ENCODE data around the gene GPR27. TPM values are rescaled to one million over a fixed set of nuclear protein-coding genes. Genes with fewer than 3 reads are reported as not detected.

The GPR27 gene
- total RNA-seq, 2 experiments from 2014 or later = 0.40 to 0.47 TPM

- intact Hi-C loops (cut with micrococcal nuclease) = no loop called here
- no peak overlapping the region for H3K4me3 Mint-ChIP-seq
- no peaks in the 10 kb centered on the region for H3K36me3 Mint-ChIP-seq (ENCODE audit: low read depth)
- CTCF ChIA-PET = interaction anchor here (1.8 kb wide), 1 partner anchor 74 kb away, joined by 4 read pairs; no protein-coding TSS in a partner anchor
- H3K27me3 Mint-ChIP-seq = peaks cover 7% of the 10 kb centered on the region
- H3K4me1 Mint-ChIP-seq (ENCODE audit: low read depth) = no peaks in the 10 kb centered on the region
- DNase-seq (no peak), ATAC-seq (no peak)
- no peak overlapping the region for H3K27ac Mint-ChIP-seq
- POLR2A ChIA-PET = no interaction called here
- TF ChIP-seq CTCF (IDR thresholded peaks at IDR 0.05) = no peak
- H3K9me3 Mint-ChIP-seq = no peaks in the 10 kb centered on the region
Measured at GRCh38 chr3:71803248-71803647, 49.6 kb downstream of the GPR27 start.

- CTCF ChIA-PET = no interaction called here
Measured at GRCh38 chr3:71805199-71805598, 51.5 kb downstream of the GPR27 start.

GRCh38 chr3:71805691-71806090 is 52.0 kb downstream of the GPR27 start:
- no peak for TF ChIP-seq CTCF (IDR thresholded peaks at IDR 0.05)
- ChIA-PET CTCF (no interaction called here), POLR2A (no interaction called here)
- Mint-ChIP-seq H3K36me3 (ENCODE audit: low read depth) (no peaks in the 10 kb centered on the region), H3K27ac (no peak overlapping the region), H3K27me3 (peaks cover 5% of the 10 kb centered on the region), H3K4me3 (no peak overlapping the region), H3K9me3 (no peaks in the 10 kb centered on the region), H3K4me1 (ENCODE audit: low read depth) (no peaks in the 10 kb centered on the region)
- ATAC-seq (no peak), DNase-seq (no peak)
- intact Hi-C loops (cut with micrococcal nuclease) = no loop called here

More at GRCh38 chr3:71805199-71805598, 51.5 kb downstream of the GPR27 start:
- Mint-ChIP-seq H3K4me3 (no peak overlapping the region), H3K27ac (no peak overlapping the region), H3K27me3 (peaks cover 6% of the 10 kb centered on the region), H3K4me1 (ENCODE audit: low read depth) (no peaks in the 10 kb centered on the region), H3K36me3 (ENCODE audit: low read depth) (no peaks in the 10 kb centered on the region), H3K9me3 (no peaks in the 10 kb centered on the region)
- POLR2A ChIA-PET = no interaction called here
- ATAC-seq (no peak), DNase-seq (no peak)
- intact Hi-C loops (cut with micrococcal nuclease) = no loop called here
- TF ChIP-seq CTCF (IDR thresholded peaks at IDR 0.05) = no peak

Other genes starting within 250 kb of the GPR27 start
- 100 to 1,000 TPM; 145 to 153 TPM for gene FOXP1, start 170.1 kb upstream of the GPR27 start, total RNA-seq
- 10 to 100 TPM; 29.3 to 30.4 TPM for gene EIF4E3, start 28.5 kb upstream of the GPR27 start, total RNA-seq
- under 1 TPM; 0.27 to 0.34 TPM for gene PROK2, start 31.3 kb downstream of the GPR27 start, total RNA-seq